Hypothalamus (tissue), 51 donors: ENCODE measurements around the gene TMEM179.
"Not testable (repeated sequence)": the region's sequence is repeated elsewhere in the genome, so short reads cannot be mapped to it uniquely, and the experiment has no call there.

Experiments
- DNase-seq, 51 donors: peaks; one replicate each; lab custom pipeline; 2025; lab: John Stamatoyannopoulos, UW

The TMEM179 gene

DNA sequence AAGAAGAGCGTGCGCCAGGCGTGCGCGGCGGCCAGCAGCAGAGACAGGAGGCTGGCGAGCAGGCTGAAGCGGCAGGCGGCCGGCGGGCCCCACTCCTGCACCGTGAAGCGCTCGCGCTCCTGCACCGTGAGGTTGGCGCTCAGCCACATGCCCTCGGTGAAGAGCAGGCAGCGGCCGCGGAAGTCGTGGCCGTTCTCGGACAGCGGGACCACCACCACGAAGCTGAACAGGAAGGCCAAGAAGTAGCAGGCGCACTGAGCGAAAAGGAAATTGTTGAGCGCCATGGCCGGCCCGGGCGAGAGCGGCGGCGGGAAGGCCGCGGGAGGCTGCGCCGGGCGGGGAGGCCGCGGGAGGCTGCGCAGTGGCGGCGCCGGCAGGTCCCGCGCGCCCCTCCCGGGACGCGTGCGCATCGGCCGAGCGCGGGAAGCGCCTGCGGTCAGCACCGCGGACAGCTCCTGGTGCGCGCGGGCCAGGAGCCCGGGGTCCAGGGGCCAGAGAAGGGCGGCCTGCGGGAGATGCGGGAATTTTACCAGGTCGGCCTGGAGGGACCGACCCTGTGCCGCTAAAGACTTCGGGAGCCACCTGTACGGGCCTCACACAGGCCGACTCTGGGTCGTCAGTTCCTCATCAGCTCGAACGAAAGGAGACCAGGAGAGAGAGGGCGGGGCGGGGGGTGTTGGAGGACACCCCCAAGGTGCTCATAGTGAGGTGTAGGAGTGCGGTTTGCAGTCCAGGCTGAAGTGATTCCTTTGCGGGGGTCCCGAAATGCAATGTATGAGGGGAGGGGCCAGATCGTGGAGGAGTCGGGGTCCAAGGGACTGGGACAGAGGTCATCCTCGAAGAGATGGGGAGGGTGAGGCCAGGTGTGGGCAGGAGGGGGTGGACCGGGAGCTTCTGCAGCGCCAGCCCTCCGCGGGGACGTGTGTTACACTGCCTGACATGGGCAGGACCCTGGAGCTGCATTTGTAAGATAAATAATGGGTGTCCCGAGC, at the start of gene TMEM179:
TMEM179 (minus strand) TSS at position 315 of the 992 bp plus-strand sequence; CDS start at position 284, 31 bp downstream.
- DNase-seq = peak in 11 of 51 donors; percentile 12 to 63 (median 35)

DNA sequence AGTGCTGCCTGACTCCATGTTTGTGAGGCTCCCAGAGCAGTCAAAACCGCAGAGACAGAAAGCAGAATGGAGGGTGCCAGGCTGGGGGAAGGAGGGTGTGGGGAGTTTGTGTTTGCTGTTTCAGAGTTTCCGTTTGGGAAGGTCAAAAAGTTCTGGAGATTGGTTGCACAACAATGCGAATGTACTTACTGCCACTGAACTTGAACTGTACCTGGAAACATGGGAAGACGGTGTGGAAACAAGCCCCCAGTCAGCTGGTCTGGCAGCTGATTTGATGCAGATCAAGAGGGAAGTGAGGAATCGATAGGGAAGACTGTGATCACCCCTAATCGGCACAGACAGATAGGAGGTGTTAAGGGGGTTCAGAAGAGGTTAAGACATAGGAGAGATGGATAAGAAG, 49.5 kb upstream of the TMEM179 start:
- no peak for DNase-seq

DNA sequence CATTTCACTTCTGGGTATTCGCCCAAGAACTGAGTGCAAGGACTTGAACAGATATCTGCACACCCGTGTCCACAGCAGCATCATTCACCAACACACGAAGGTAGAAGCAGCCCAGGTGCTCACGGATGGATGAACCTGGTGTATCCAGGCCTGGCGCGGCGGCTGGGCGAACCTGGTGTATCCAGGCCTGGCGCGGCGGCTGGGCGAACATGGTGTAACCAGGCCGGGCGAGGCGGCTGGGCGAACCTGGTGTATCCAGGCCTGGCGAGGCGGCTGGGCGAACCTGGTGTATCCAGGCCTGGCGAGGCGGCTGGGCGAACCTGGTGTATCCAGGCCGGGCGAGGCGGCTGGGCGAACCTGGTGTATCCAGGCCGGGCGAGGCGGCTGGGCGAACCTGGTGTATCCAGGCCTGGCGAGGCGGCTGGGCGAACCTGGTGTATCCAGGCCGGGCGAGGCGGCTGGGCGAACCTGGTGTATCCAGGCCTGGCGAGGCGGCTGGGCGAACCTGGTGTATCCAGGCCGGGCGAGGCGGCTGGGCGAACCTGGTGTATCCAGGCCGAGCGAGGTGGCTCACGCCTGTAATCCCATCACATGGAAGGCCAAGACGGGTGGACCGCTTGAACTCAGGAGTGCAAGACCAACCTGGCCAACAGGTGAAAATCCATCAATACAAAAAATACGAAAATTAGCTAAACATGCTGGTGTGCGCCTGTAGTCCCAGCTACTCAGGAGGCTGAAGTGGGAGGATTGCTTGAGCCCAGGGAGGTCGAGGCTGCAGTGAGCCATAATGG, 48.8 kb upstream of the TMEM179 start:
- DNase-seq = not testable (repeated sequence)

DNA sequence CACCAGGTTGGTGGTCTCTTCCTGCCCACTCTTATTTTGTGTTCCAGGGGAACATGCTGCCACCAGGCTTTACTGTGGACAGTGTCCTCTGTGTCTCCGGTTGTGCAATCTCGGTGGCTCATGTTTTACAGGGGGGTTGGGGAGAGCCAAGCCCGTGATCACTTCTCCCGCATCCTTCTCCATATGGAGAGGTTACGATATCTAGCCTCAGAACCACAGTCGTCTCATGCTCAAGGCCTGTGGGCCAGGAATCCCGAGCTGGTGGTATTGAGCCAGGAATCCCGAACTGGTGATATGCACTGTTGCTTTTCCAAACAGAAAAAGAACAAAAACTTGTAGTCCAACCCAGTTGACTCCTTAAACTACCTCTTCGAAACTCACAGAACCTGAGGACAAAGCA, 47.8 kb upstream of the TMEM179 start:
- no peak for DNase-seq

DNA sequence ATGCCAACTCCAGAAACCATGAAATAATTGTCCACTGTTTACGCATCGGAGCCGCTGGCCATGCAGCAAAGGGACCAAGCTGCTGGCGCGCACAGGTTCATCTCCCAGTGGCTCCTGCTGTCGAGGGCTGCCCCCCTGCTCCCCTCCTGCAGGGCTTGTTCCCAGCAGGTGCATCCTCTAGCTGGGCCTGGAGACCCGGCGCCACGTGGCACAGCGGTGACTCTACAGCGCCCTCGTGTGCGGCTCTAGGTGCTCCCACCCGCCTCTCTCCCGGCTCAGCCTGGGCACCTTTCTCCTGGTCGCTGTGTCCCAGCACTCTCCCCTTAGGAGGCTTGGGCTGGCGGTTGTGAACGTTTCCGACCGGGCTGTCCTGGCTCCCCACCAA, 47.3 kb upstream of the TMEM179 start:
- no peak for DNase-seq

GRCh38 chr14:104650981-104651875, 46.7 kb upstream of the TMEM179 start:
- DNase-seq = no peak

DNA sequence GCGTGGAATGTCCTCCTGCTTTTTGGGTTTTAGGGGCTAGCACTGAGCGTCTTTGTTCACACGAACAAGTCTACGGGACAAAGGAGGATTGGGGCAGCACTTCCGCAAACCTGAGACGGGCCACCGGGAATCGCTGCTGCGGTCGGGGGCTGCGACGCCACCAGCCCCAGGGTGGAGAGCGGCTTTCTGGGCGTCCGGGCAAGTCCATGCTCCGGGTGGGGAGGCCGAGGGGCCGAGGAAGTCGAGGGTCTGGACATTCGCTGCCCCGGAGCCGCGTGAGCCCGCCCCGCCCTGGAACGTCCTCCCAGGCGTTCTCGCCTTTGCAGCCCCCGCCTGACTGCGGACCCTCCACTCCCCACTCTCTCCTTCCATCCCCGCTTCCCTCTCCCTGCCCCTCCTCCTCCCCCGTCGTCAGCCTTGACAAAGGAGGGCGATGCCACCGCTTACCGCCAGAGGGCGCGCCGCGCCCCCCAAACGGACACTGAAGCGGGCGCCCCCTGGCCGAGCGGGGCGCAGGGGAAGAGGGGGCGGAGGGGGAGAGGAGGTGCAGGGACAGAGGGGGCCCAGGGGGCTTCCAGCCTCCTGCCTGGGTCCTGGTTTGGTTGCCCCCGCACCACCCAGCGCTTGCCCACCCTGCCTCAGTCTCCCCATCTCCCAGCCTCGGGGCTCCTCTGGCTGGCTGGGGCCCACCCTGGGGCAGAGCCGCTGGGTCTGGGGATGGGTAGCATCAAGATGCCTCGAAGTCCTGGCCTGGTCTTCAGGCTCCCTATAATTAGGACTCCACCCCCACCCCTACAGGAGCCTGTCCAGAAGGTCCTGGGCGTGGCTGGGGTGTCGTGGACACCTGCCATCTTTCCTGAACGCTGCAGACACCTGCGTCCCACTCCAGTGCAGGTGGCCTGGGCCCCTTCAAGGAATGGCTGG, 45.7 kb upstream of the TMEM179 start:
- DNase-seq = peak in 45 of 51 donors; percentile 13 to 79 (median 48)

- DNase-seq = no peak
Measured at GRCh38 chr14:104647467-104648043, 43.0 kb upstream of the TMEM179 start.

- no peak for DNase-seq
Measured at GRCh38 chr14:104644656-104645378, 40.2 kb upstream of the TMEM179 start.

DNA sequence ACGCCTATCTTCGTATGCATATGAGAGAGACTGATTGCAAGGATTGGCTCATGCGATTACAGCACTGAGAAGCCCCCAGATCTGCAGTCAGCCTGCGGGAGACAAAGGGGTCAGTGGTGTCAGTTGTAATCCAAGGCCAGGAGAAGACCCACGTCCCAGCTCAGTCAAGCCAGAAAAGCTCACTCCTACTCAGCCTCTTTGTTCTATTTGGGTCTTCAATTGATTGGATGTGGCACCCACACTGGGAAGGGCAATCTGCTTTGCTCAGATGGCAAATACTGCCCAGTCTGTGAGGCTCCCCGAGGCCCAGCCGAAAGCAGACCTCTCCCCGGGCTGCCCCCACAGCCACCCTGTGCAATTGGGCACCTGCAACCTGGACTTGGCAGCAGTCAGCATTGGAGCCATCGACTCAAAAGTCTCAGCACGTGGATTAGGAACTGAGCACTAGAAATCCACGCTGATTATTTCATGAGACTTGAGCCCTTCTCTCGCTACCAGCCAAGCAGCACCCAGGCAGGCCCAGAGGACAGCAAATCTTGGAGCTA, 39.6 kb upstream of the TMEM179 start:
- DNase-seq = no peak

DNA sequence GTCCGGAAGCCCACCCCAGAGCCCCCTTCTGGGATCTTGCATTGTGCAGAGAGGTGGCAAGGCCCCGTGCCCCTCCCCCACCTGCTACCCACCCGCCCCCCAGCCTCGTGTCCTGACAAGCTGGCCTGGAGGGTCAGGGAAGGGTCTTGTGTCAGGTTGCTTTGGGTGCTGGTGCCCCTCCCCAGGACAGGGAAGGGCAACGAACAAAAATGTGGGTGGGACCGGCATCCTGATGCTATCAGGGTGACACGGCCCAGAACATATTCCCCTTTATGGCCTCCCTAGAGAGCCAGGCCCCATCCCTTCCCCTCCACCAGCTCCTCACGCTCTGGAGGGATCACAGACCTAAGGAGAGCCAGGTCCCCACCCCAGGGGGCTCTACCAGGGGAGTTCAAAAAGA, 38.7 kb upstream of the TMEM179 start:
- no peak for DNase-seq

DNA sequence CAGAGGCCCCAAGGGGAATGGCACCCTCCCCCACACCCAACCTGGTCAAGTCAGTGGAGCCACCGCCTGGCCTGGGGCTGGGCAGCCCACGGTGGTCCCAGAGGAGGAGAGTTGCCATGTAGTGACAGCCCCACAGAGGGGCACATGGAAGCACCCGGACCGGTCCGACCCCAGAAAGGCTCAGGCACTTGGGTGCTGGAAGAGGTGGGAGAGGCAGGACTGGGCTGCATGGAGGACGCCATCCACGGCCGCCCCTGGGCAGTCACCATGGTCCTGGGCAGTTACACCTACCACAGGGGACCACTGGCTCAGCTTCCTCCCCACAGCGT, 37.9 kb upstream of the TMEM179 start:
- no peak for DNase-seq

GRCh38 chr14:104641753-104642539, 37.4 kb upstream of the TMEM179 start:
- DNase-seq = no peak

- no peak for DNase-seq
Measured at GRCh38 chr14:104640681-104641080, 36.1 kb upstream of the TMEM179 start.

DNA sequence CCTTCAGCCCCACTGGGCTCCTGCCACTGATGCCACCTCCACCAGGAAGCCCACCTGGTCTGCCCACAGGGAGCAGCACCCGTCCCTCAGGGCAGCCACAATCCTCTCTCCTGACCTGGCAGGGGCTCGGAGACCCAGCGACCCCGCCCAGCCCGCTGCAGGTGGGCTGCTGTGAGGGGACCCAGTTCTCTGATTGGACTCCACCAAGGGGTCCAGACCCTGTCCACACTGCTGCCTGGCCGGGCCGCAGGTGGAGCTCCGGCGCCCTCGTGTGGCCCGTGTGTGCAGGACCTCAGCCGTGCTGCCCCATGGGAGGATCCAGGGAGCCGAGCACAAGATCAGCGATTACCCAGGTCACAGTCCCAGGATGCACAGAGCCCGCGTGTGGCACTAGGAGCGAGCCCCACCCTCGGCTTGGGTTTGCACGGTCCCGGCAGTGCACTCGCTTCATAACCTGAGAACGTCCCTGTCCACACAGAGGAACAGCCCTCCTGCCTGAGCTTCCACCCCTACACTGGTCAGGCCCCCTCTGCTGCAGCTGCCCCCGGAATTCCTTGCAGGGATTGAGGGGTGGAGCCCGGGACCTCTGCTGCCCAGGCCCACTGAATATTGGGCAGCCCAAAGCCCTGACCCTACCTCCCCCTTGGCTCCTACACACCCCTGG, 35.4 kb upstream of the TMEM179 start:
- peak in 37 of 51 donors; percentile 12 to 78 (median 43) for DNase-seq

- no peak for DNase-seq
Measured at GRCh38 chr14:104639471-104639870, 34.9 kb upstream of the TMEM179 start.
